H9 (cell line): ENCODE measurements around the gene ST3GAL6. TPM values are rescaled to one million over a fixed set of nuclear protein-coding genes. Genes with fewer than 3 reads are reported as not detected.

Experiments used
- DNase-seq: peaks from one replicate; pipeline ENCODE4 v3.0.0-alpha.2; 2017
- H2AFZ ChIP-seq: one replicate; pipeline ENCODE4 v1.6.1; 2013; ENCODE audit warnings: mild to moderate bottlenecking, low read length, control low read depth, moderate library complexity
- H2AK5ac ChIP-seq: 2 replicates; pipeline ENCODE4 v1.6.1; 2013; ENCODE audit warnings: low read length, control low read depth, mixed read lengths; ENCODE audit not compliant: insufficient read length
- H2BK120ac ChIP-seq: one replicate; pipeline ENCODE4 v1.6.1; 2013; ENCODE audit warnings: low read depth, mild to moderate bottlenecking, low read length, control low read depth, inconsistent platforms; ENCODE audit not compliant: poor library complexity, severe bottlenecking
- H2BK12ac ChIP-seq: 2 replicates; pipeline ENCODE4 v1.6.1; 2013; ENCODE audit warnings: low read length, control low read depth, mixed read lengths, low read depth; ENCODE audit not compliant: insufficient read length
- H2BK15ac ChIP-seq: 2 replicates; pipeline ENCODE4 v1.6.1; 2013; ENCODE audit warnings: low read depth, low read length, control low read depth
- H2BK20ac ChIP-seq: one replicate; pipeline ENCODE4 v1.6.1; 2013; ENCODE audit warnings: low read depth, mild to moderate bottlenecking, low read length, control low read depth, inconsistent platforms; ENCODE audit not compliant: poor library complexity, severe bottlenecking
- H2BK5ac ChIP-seq: 2 replicates; pipeline ENCODE4 v1.6.1; 2013; ENCODE audit warnings: low read length, control low read depth, mixed read lengths; ENCODE audit not compliant: insufficient read length
- H3K14ac ChIP-seq: 2 replicates; pipeline ENCODE4 v1.6.1; 2013; ENCODE audit warnings: low read length, control low read depth; ENCODE audit not compliant: insufficient read depth
- H3K18ac ChIP-seq: 2 replicates; pipeline ENCODE4 v1.6.1; 2013; ENCODE audit warnings: low read depth, mild to moderate bottlenecking, mixed read lengths, low read length, control low read depth; ENCODE audit not compliant: insufficient read length
- H3K23ac ChIP-seq: 2 replicates; pipeline ENCODE4 v1.6.1; 2013; ENCODE audit warnings: low read length, control low read depth, mixed read lengths, low read depth; ENCODE audit not compliant: insufficient read length
- H3K23me2 ChIP-seq: 2 replicates; pipeline ENCODE4 v1.6.1; 2013; ENCODE audit warnings: low read depth, mild to moderate bottlenecking, mixed read lengths, low read length, control low read depth; ENCODE audit not compliant: insufficient read length, poor library complexity, severe bottlenecking
- H3K27ac ChIP-seq: 2 replicates; pipeline ENCODE4 v1.5.1; 2013; ENCODE audit warnings: low read length, control low read depth, mixed read lengths, low read depth; ENCODE audit not compliant: insufficient read length
- H3K27me3 ChIP-seq: 2 replicates; pipeline ENCODE4 v1.6.1; 2013; ENCODE audit warnings: low read length, control low read depth, inconsistent platforms; ENCODE audit not compliant: insufficient read depth
- H3K4ac ChIP-seq: 2 replicates; pipeline ENCODE4 v1.6.1; 2013; ENCODE audit warnings: low read depth, mild to moderate bottlenecking, control low read depth, inconsistent platforms, low read length, moderate library complexity
- H3K4me1 ChIP-seq: 2 replicates; pipeline ENCODE4 v1.6.1; 2013; ENCODE audit warnings: low read length, control low read depth, inconsistent platforms; ENCODE audit not compliant: insufficient read depth
- H3K4me2 ChIP-seq: 2 replicates; pipeline ENCODE4 v1.6.1; 2013; ENCODE audit warnings: low read length, control low read depth, mixed read lengths; ENCODE audit not compliant: insufficient read length, insufficient read depth
- H3K56ac ChIP-seq: 2 replicates; pipeline ENCODE4 v1.6.1; 2013; ENCODE audit warnings: low read depth, mild to moderate bottlenecking, mixed read lengths, low read length, control low read depth; ENCODE audit not compliant: insufficient read length
- H3K79me1 ChIP-seq: 2 replicates; pipeline ENCODE4 v1.6.1; 2013; ENCODE audit warnings: low read depth, mild to moderate bottlenecking, moderate library complexity, low read length, control low read depth, inconsistent platforms; ENCODE audit not compliant: insufficient read depth, poor library complexity, severe bottlenecking
- H3K79me2 ChIP-seq: 2 replicates; pipeline ENCODE4 v1.6.1; 2013; ENCODE audit warnings: low read length, control low read depth, inconsistent platforms; ENCODE audit not compliant: insufficient read depth
- H3K9ac ChIP-seq: 2 replicates; pipeline ENCODE4 v1.6.1; 2013; ENCODE audit warnings: low read length, control low read depth, mixed read lengths; ENCODE audit not compliant: insufficient read length; ENCODE audit errors: extremely low read depth
- H3K9me3 ChIP-seq: one replicate; pipeline ENCODE4 v1.6.1; 2013; ENCODE audit warnings: low read depth, low read length, inconsistent platforms; ENCODE audit not compliant: control insufficient read depth
- H3T11ph ChIP-seq: one replicate; pipeline ENCODE4 v1.6.1; 2013; ENCODE audit warnings: mild to moderate bottlenecking, low read length, control low read depth, inconsistent platforms
- H4K20me1 ChIP-seq: one replicate; pipeline ENCODE4 v1.6.1; 2013; ENCODE audit not compliant: control insufficient read depth, insufficient read length, insufficient read depth
- H4K5ac ChIP-seq: 2 replicates; pipeline ENCODE4 v1.6.1; 2013; ENCODE audit warnings: low read depth, mild to moderate bottlenecking, mixed read lengths, low read length, control low read depth; ENCODE audit not compliant: insufficient read length
- H4K8ac ChIP-seq: replicated peaks from 2 replicates; pipeline ENCODE4 v1.6.1; 2013; ENCODE audit warnings: low read length, control low read depth, mixed read lengths, low read depth; ENCODE audit not compliant: insufficient read length
- H4K91ac ChIP-seq: 2 replicates; pipeline ENCODE4 v1.6.1; 2013; ENCODE audit warnings: low read depth, mild to moderate bottlenecking, moderate library complexity, mixed read lengths, low read length, control low read depth; ENCODE audit not compliant: insufficient read length
- H3K27ac Mint-ChIP-seq, 3 experiments: 2 replicates in 2 of 3; 3 replicates in 1 of 3; pipeline ENCODE4 v1.8.0; 2020 to 2021; ENCODE audit warnings: mixed read lengths in 3 of 3, mild to moderate bottlenecking in 1 of 3, moderate library complexity in 1 of 3
- H3K27me3 Mint-ChIP-seq: 2 replicates; pipeline ENCODE4 v1.8.0; 2021; ENCODE audit warnings: low read depth, mild to moderate bottlenecking, moderate library complexity, mixed read lengths
- H3K36me3 Mint-ChIP-seq, 3 experiments: 2 replicates in 2 of 3; 3 replicates in 1 of 3; pipeline ENCODE4 v1.8.0; 2020 to 2021; ENCODE audit warnings: low read depth in 3 of 3, mixed read lengths in 3 of 3; ENCODE audit not compliant: insufficient read depth in 1 of 3
- H3K4me1 Mint-ChIP-seq, 2 experiments: 2 replicates each; pipeline ENCODE4 v1.8.0; 2020; ENCODE audit warnings: mixed read lengths in 2 of 2
- H3K4me3 Mint-ChIP-seq, 2 experiments: 2 replicates in 1 of 2; 3 replicates in 1 of 2; pipeline ENCODE4 v1.8.0; 2020 to 2021; ENCODE audit warnings: mild to moderate bottlenecking in 2 of 2, mixed read lengths in 2 of 2, moderate library complexity in 1 of 2
- H3K9me3 Mint-ChIP-seq, 2 experiments: 2 replicates in 1 of 2; 3 replicates in 1 of 2; pipeline ENCODE4 v1.8.0; 2020; ENCODE audit warnings: mild to moderate bottlenecking in 2 of 2, mixed read lengths in 2 of 2, moderate library complexity in 1 of 2
- CTCF ChIP-seq: fragments of 200-600 bp; sonication (generic); conservative IDR thresholded peaks from 3 replicates; pipeline ENCODE4 v1.8.0; 2021; ENCODE audit warnings: antibody characterized with exemption, mild to moderate bottlenecking
- WGBS: extraction: QIAGEN DNeasy Blood & Tissue Kit; methylation state at CpG from one replicate; pipeline ENCODE4 v1.1.7; 2013; ENCODE audit warnings: missing lambda C conversion rate, low lambda C conversion rate, mixed read lengths; ENCODE audit not compliant: insufficient read length; ENCODE audit errors: extremely low coverage; 5-methylcytosine and 5-hydroxymethylcytosine counted together
- total RNA-seq: library from RNA; stranded (reverse); gene quantifications from 2 replicates; pipeline ENCODE4 v1.2.1, GENCODE V29; 2021

The ST3GAL6 gene
- total RNA-seq, 1 experiment from 2014 or later = 6.4 TPM

- H3K9me3 Mint-ChIP-seq = no peaks in the 10 kb centered on the region
- Histone ChIP-seq H2BK5ac (no peak overlapping the region), H2BK20ac (no peak overlapping the region), H3K27ac (no peak overlapping the region), H3K79me2 (no peaks in the 10 kb centered on the region), H3K14ac (no peak overlapping the region), H3T11ph (no peak overlapping the region), H2AK5ac (no peak overlapping the region), H4K8ac (no peak overlapping the region), H3K23ac (no peak overlapping the region), H2BK120ac (no peak overlapping the region), H2BK12ac (no peak overlapping the region), H3K4ac (no peak overlapping the region), H3K18ac (no peak overlapping the region), H3K27me3 (no peaks in the 10 kb centered on the region), H3K79me1 (no peaks in the 10 kb centered on the region), H3K23me2 (no peaks in the 10 kb centered on the region), H2BK15ac (no peak overlapping the region), H4K20me1 (no peaks in the 10 kb centered on the region), H3K56ac (no peak overlapping the region), H3K9ac (no peak overlapping the region), H4K5ac (no peak overlapping the region), H3K4me1 (no peaks in the 10 kb centered on the region), H2AFZ (no peak overlapping the region), H4K91ac (no peak overlapping the region), H3K9me3 (no peaks in the 10 kb centered on the region), H3K4me2 (no peak overlapping the region)
- no peak for DNase-seq
- no CpG with 5 or more reads among the region's 2 CpGs for WGBS
- no peak for TF ChIP-seq CTCF
- H3K4me1 Mint-ChIP-seq = peaks cover 16 to 19% of the 10 kb centered on the region in 2 experiments
- H3K4me3 Mint-ChIP-seq = no peak overlapping the region
- H3K27me3 Mint-ChIP-seq = no peaks in the 10 kb centered on the region
- no peaks in the 10 kb centered on the region for H3K36me3 Mint-ChIP-seq
- no peak overlapping the region for H3K27ac Mint-ChIP-seq
Observed at GRCh38 chr3:98768961-98769360, 5.8 kb downstream of the ST3GAL6 start.
